ENCODE measurements around the gene LPO.

DNA sequence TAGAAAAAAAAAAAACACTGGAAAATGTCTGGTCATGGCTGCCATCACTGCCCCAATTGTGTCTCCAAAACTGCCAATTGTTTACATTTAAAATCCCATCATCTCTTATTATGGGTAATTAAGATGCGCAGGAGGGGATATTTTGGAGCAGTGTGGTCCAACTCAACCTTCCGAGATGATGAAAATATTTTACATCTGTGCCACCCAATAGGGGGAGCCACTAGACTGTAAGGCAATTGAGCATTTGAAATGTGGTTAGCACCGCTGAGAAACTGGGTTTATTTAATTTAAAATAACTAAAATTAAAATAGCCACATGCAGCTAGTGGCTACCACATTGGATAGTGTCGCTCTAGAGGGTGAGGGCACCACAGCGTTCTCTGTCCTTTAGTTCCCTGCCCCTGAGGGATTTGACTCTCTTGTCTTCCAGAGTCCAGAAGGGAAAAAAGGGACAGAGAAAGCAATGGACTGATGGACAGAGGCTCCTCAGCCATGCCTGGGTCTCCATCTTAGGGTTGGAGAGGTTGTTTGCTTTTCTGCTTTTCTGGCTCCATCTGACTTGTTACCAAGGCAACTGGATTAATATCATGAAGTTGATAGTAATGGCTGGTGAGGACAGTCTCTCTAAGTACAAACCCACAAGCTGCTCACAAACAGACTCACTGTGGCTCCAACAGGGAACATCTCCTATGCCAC lies 38.9 kb downstream of the LPO start:
- peak in 1 of 6 experiments; percentile 18 for TF ChIP-seq CTCF (IDR thresholded peaks at IDR 0.05)
- TF ChIP-seq POLR2A (IDR thresholded peaks at IDR 0.05) = no peak
